Endothelial cell of umbilical vein (primary cell): ENCODE results near the gene TAS2R30. TPM values are rescaled to one million over a fixed set of nuclear protein-coding genes. Genes with fewer than 3 reads are reported as not detected.

Experiments
- BruUV-seq: library from RNA; stranded (reverse); fragments of 400-500 nt; replicated peaks from 2 replicates; lab custom pipeline; 2021; lab: Mats Ljungman, UMichigan
- CTCF ChIA-PET: fragments of 300-600, 350-600 bp; sonication (Branson Sonifier 250); formaldehyde crosslinking; loops from one replicate; lab custom pipeline; 2021; ENCODE audit warnings: antibody characterized with exemption, inconsistent platforms; lab: Charles Lee
- POLR2A ChIA-PET: fragments of 300-600, 350-600 bp; sonication (Branson Sonifier 250); formaldehyde crosslinking; loops from one replicate; lab custom pipeline; 2021; ENCODE audit warnings: antibody characterized with exemption, inconsistent platforms; lab: Charles Lee
- DNase-seq: peaks from one replicate; pipeline ENCODE4 v3.0.0-alpha.2; 2011; ENCODE audit warnings: low read depth, low spot score
- FAIRE-seq: peaks from 2 replicates; lab custom pipeline; 2011; peaks lifted over from hg19 to GRCh38; lab: Jason Lieb, UNC
- H2AFZ ChIP-seq: 2 replicates; pipeline ENCODE4 v1.6.0; 2012; ENCODE audit warnings: low read depth, low read length, control low read depth, inconsistent platforms
- H3K27ac ChIP-seq: 2 replicates; pipeline ENCODE4 v1.5.1; 2011; ENCODE audit warnings: low read depth, mild to moderate bottlenecking, control low read depth, low read length, moderate library complexity; ENCODE audit not compliant: insufficient read depth
- H3K27me3 ChIP-seq, 2 experiments: 2 replicates each; pipeline versions ENCODE4 v1.6.0 to v1.6.1; 2011; ENCODE audit warnings: low read length in 2 of 2, mixed read lengths in 1 of 2; ENCODE audit not compliant: control insufficient read depth in 2 of 2, insufficient read depth in 2 of 2
- H3K36me3 ChIP-seq, 2 experiments: 2 replicates in 1 of 2; 3 replicates in 1 of 2; pipeline ENCODE4 v1.5.1; 2011; ENCODE audit warnings: low read length in 2 of 2, mild to moderate bottlenecking in 1 of 2, moderate library complexity in 1 of 2; ENCODE audit not compliant: control insufficient read depth in 2 of 2, insufficient read depth in 2 of 2; ENCODE audit errors: extremely low read depth in 1 of 2
- H3K4me1 ChIP-seq: 3 replicates; pipeline ENCODE4 v1.5.1; 2011; ENCODE audit warnings: mild to moderate bottlenecking, low read length; ENCODE audit not compliant: control insufficient read depth, insufficient read depth; ENCODE audit errors: extremely low read depth
- H3K4me2 ChIP-seq: 2 replicates; pipeline ENCODE4 v1.6.1; 2011; ENCODE audit warnings: low read length, control low read depth, mixed read lengths; ENCODE audit not compliant: insufficient read depth
- H3K4me3 ChIP-seq, 3 experiments: fragments of 200-600 bp in 1 of 3; sonication (generic), shearing (Covaris generic) in 1 of 3; replicated peaks in 1 of 3; 2 replicates each; pipeline ENCODE4 v1.5.1; 2011 to 2016; ENCODE audit warnings: control low read depth in 3 of 3, low read length in 3 of 3, mild to moderate bottlenecking in 2 of 3, inconsistent platforms in 1 of 3, low read depth in 1 of 3, moderate library complexity in 1 of 3; ENCODE audit not compliant: insufficient read depth in 1 of 3
- H3K79me2 ChIP-seq: 2 replicates; pipeline ENCODE4 v1.6.0; 2012; ENCODE audit warnings: low read length, inconsistent platforms; ENCODE audit not compliant: control insufficient read depth, insufficient read depth
- H3K9ac ChIP-seq: replicated peaks from 2 replicates; pipeline ENCODE3; 2011; ENCODE audit warnings: low read length, control low read depth; ENCODE audit not compliant: insufficient read depth; ENCODE audit errors: extremely low read depth
- H3K9me1 ChIP-seq: replicated peaks from 3 replicates; pipeline ENCODE4 v1.6.0; 2011; ENCODE audit warnings: mild to moderate bottlenecking, low read length; ENCODE audit not compliant: control insufficient read depth, insufficient read depth; ENCODE audit errors: extremely low read depth
- H3K9me3 ChIP-seq: replicated peaks from 2 replicates; pipeline ENCODE4 v1.5.1; 2012; ENCODE audit warnings: low read length, inconsistent platforms; ENCODE audit not compliant: control insufficient read depth, insufficient read depth
- H4K20me1 ChIP-seq: replicated peaks from 2 replicates; pipeline ENCODE3; 2011; ENCODE audit warnings: mild to moderate bottlenecking, low read length; ENCODE audit not compliant: control insufficient read depth, insufficient read depth; ENCODE audit errors: extremely low read depth
- CTCF ChIP-seq, 2 donors: IDR thresholded peaks; 1 replicate in 1 of 2; 2 replicates in 1 of 2; pipeline ENCODE4 v1.5.1; 2011; ENCODE audit warnings: low read length in 2 of 2, mild to moderate bottlenecking in 2 of 2, moderate library complexity in 2 of 2, control low read depth in 1 of 2, inconsistent platforms in 1 of 2, low read depth in 1 of 2; ENCODE audit not compliant: insufficient read depth in 1 of 2; ENCODE audit errors: extremely low read depth in 1 of 2
- EZH2 ChIP-seq: IDR thresholded peaks from 2 replicates; pipeline ENCODE4 v1.6.1; 2012; ENCODE audit warnings: borderline replicate concordance, low read depth, mild to moderate bottlenecking, moderate library complexity, low read length, inconsistent platforms; ENCODE audit not compliant: severe bottlenecking
- FOS ChIP-seq: IDR thresholded peaks from 2 replicates; pipeline ENCODE4 v1.6.1; 2011; ENCODE audit warnings: mild to moderate bottlenecking, low read length, moderate library complexity, borderline replicate concordance; ENCODE audit not compliant: insufficient read depth
- GATA2 ChIP-seq: IDR thresholded peaks from 2 replicates; pipeline ENCODE4 v1.7.0; 2011; ENCODE audit warnings: low read depth, mild to moderate bottlenecking, moderate library complexity, mixed read lengths, low read length; ENCODE audit not compliant: insufficient read length, insufficient read depth
- JUN ChIP-seq: IDR thresholded peaks from 2 replicates; pipeline ENCODE4 v1.6.1; 2011; ENCODE audit warnings: borderline replicate concordance, low read depth; ENCODE audit not compliant: insufficient read length, insufficient read depth
- MAX ChIP-seq: IDR thresholded peaks from 2 replicates; pipeline ENCODE4 v1.6.1; 2011; ENCODE audit not compliant: insufficient read depth, insufficient read length
- MYC ChIP-seq: IDR thresholded peaks from one replicate; pipeline ENCODE4 v1.6.1; 2011; ENCODE audit warnings: mild to moderate bottlenecking, low read depth, low read length
- POLR2A ChIP-seq: IDR thresholded peaks from 2 replicates; pipeline ENCODE4 v1.6.1; 2012; ENCODE audit warnings: low read depth, mild to moderate bottlenecking, control low read depth, low read length
- dilution Hi-C: fragments of 300-500 bp; cut with MboI; formaldehyde crosslinking; loops from one replicate; pipeline ENCODE4 v1.15.0; 2019; ENCODE audit warnings: low sequenced_read_pairs; ENCODE audit not compliant: extremely low pct_ligation_motif_present
- intact Hi-C: fragments of 100-400 bp; cut with micrococcal nuclease; formaldehyde crosslinking; loops from one replicate; pipeline ENCODE4 v1.10.0; 2022
- polyA plus RNA-seq, 4 experiments: library from polyadenylated mRNA; depleted of rRNA in 3 of 4; stranded (reverse) in 3 of 4; unstranded in 1 of 4; fragments of >200 nt; gene quantifications; 2 replicates each; pipeline versions ENCODE4 v1.2.1 to v1.2.3, GENCODE V29; 2011 to 2012; ENCODE audit warnings: missing spikeins in 1 of 4
- total RNA-seq: library from RNA; stranded (reverse); gene quantifications from 2 replicates; pipeline ENCODE4 v1.2.3, GENCODE V29; 2021

Gene TAS2R30
- total and polyA plus RNA-seq, 2 donors (not counting 3 experiments of a cell fraction or from before 2014, with no cell fraction given): 0.26 to 5.2 TPM

DNA sequence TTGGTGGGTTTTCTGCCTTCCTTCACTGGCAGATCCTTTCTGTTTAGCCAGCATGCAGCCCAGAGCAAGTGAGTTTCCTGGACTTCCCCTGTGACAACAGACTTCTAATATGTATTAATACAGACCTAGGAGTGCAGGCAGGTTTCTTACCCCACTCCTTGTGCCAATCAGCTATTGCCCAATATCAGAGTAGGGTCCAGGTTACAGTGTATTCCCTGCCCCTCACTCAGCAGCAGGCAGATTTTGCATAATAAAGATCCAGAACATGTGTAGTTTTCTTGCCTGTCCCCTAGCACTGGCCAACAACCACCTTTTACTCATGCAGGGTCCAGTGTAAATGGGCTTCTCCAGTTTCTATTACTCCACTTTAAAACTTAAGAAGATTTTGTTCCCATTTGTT is 31.9 kb upstream of the TAS2R30 start:
- H3K9me3 ChIP-seq: no peaks in the 10 kb centered on the region
- intact Hi-C loops (no loop called here), dilution Hi-C loops (no loop called here)
- H3K4me1 ChIP-seq: peaks cover 16% of the 10 kb centered on the region
- FAIRE-seq (no peak), DNase-seq (no peak)
- H3K4me2 ChIP-seq: no peak overlapping the region
- peaks cover 2% of the 10 kb centered on the region for H4K20me1 ChIP-seq
- TF ChIP-seq CTCF (IDR thresholded peaks at IDR 0.05; ENCODE audit: extremely low read depth in 1 of 2, insufficient read depth in 1 of 2, low read depth in 1 of 2, low read length in 2 of 2) (no peak), JUN (no peak), MYC (no peak), MAX (no peak), GATA2 (no peak), FOS (no peak), POLR2A (no peak), EZH2 (no peak)
- no TSS peak for BruUV-seq
- H3K36me3 ChIP-seq: peaks cover 0 to 14% of the 10 kb centered on the region in 2 experiments
- no peak overlapping the region for H3K4me3 ChIP-seq
- POLR2A ChIA-PET: no interaction called here
- H3K27ac ChIP-seq: no peak overlapping the region
- no peak overlapping the region for H3K9ac ChIP-seq
- H3K27me3 ChIP-seq: no peaks in the 10 kb centered on the region
- H2AFZ ChIP-seq: no peak overlapping the region
- CTCF ChIA-PET: interaction anchor here (1.1 kb wide), 1 partner anchor 10 kb away, joined by 3 read pairs; no protein-coding TSS in a partner anchor
- peaks cover 90% of the 10 kb centered on the region for H3K79me2 ChIP-seq
- peaks cover 4% of the 10 kb centered on the region for H3K9me1 ChIP-seq
